ENCODE measurements around the gene PIP4K2C.

DNA sequence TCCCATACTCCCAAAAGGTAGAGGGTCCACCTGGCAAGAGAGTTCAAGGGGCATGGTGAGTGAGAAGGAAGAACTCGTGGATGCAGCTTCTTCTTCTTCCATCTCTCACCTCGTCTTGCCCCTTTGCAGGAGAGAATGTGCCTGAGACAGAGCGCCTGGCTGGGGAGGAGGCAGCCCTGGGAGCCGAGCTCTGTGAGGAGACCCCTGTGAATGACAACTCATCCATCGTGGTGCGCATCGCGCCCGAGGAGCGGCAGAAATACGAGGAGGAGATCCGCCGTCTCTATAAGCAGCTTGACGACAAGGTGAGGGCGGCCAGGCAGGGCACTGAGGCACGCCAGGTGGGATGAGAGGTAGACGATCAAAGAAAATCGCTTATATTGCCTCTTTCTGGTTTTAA lies 21.1 kb upstream of the PIP4K2C start:
- TF ChIP-seq, protein P1, sequence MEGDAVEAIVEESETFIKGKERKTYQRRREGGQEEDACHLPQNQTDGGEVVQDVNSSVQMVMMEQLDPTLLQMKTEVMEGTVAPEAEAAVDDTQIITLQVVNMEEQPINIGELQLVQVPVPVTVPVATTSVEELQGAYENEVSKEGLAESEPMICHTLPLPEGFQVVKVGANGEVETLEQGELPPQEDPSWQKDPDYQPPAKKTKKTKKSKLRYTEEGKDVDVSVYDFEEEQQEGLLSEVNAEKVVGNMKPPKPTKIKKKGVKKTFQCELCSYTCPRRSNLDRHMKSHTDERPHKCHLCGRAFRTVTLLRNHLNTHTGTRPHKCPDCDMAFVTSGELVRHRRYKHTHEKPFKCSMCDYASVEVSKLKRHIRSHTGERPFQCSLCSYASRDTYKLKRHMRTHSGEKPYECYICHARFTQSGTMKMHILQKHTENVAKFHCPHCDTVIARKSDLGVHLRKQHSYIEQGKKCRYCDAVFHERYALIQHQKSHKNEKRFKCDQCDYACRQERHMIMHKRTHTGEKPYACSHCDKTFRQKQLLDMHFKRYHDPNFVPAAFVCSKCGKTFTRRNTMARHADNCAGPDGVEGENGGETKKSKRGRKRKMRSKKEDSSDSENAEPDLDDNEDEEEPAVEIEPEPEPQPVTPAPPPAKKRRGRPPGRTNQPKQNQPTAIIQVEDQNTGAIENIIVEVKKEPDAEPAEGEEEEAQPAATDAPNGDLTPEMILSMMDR (IDR thresholded peaks at IDR 0.05) = no peak
- TF ChIP-seq POLR2AphosphoS5 (IDR thresholded peaks at IDR 0.05) = no peak
- TF ChIP-seq EP300 (IDR thresholded peaks at IDR 0.05; ENCODE audit: low read depth) = no peak
